ENCODE data around the gene MIEF1.

MIEF1 gene

GRCh38 chr22:39558950-39559349 lies 56.9 kb downstream of the MIEF1 start:
- no peak for DNase-seq (ENCODE audit: low spot score)

GRCh38 chr22:39559456-39560105 lies 57.5 kb downstream of the MIEF1 start:
- DNase-seq (ENCODE audit: low spot score), result no peak

DNA sequence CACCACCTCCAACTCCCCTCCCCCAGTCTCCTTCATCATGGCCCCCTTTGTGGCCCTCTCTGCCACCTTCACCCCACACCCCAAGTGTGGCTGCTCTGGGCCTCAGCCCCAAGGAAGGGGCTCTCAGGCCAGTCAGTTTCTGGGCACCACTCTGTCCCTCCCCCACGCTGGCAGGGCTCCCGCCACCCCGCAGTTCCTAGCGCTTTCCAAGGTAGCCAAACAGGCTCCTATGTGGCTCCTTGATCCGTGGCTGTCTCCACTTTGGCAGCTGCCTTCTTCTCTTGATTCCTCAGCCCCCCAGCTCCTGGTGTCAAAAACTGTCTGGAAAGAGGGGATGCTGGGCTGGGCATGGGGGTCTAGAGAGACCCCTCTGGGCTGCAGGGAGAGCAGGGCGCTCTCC lies 58.0 kb downstream of the MIEF1 start:
- DNase-seq (ENCODE audit: low spot score), result no peak

- DNase-seq (ENCODE audit: low spot score), result no peak
Measured at GRCh38 chr22:39562839-39563489, 60.9 kb downstream of the MIEF1 start.

GRCh38 chr22:39563571-39564428 lies 61.7 kb downstream of the MIEF1 start:
- DNase-seq (ENCODE audit: low spot score), result no peak

GRCh38 chr22:39565414-39565944 lies 63.4 kb downstream of the MIEF1 start:
- DNase-seq (ENCODE audit: low spot score), result no peak

DNA sequence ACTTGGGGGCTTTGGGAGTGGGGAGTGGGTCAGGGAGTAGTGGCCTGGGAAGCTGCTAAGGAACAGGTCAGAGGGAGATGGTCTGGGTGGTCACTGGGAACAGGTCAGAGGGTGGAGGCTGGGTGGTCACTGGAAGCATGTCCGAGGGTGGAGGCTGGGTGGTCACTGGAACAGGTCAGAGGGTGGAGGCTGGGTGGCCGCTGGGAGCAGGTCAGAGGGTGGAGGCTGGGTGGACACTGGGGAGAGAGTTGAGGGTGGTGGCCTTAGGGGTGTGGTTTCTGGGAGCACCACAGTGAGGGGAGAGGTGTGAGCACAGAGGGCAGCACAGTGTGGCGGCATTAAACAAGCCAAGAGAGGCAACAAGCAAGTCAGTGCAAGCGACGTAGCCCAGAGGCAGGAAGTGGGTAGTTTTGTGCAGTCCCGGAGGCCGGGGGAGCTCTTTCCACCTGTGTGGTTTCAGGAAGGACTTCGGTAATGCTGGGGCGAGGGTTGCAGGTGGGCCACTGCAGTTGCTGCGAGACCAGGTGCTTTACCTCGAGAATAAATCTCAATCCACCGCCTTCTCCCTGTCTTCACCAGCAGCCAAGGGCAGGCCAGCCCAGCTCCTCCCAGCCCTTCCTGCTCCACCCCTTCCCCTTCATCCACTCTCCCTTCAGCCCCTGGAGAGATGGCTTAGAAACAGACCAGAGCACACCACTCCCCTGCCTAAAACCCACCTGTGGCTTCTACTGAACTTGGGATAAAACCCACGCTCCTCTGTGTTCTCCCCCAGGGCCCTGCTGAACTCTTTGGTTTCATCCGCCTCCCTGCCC lies 65.3 kb downstream of the MIEF1 start:
- DNase-seq (ENCODE audit: low spot score), result no peak

Measured in left forelimb (tissue), 1 donor.